ENCODE results near the gene TGFBR3.

DNA sequence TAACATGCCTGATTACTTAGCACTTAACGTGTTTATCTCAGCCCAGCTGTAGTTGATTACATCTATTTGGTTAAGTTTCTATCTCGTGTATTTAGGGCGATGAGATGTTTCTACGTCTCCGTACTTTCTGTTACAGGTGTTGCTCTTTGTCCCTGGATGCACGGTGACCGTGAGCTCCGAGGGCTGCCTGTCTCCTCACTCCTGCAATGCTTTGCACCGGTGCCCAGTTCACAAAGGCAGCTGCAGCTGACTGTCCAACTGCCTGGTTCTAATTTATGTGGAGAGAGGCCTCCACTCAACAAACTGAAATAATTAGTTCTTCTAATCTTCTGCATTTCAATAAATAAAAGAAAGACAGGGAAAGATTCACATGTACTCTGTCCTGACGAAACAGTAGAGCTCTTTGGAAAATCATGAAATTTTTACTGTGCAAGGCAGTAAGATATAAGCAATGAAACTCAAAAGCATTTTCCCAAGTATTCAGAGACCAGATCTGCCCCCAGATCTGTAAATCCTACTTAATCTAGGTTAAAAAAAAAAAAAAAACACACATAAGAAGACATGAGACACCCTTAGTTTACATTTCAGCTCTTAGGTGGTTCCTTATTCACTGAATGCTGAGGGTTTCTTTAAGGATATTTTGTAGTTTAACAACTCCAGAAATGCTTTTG lies 108.2 kb downstream of the TGFBR3 start:
- TF ChIP-seq ZNF707 (CRISPR knock-in tag; conservative IDR thresholded peaks at IDR 0.05): no peak
- no peak for TF ChIP-seq CBX2 (IDR thresholded peaks at IDR 0.05; ENCODE audit: insufficient read depth, low read length, poor library complexity, severe bottlenecking)
- TF ChIP-seq TAF7 (tag; IDR thresholded peaks at IDR 0.05): no peak
- no peak for TF ChIP-seq SMC3 (conservative IDR thresholded peaks at IDR 0.05; ENCODE audit: insufficient read depth, low read depth, low read length)
- no peak for TF ChIP-seq NRF1 (conservative IDR thresholded peaks at IDR 0.05 in 1 of 2, IDR thresholded peaks at IDR 0.05 in 1 of 2)
